Astrocyte (in vitro differentiated cells and primary cell): Measurements from ENCODE around the gene HS2ST1.

ENCODE experiments used
- CTCF ChIP-seq: IDR thresholded peaks from 2 replicates; pipeline ENCODE4 v1.5.1; 2011; ENCODE audit warnings: low read depth, mild to moderate bottlenecking, inconsistent platforms, low read length, moderate library complexity; ENCODE audit not compliant: insufficient read depth
- EZH2 ChIP-seq: IDR thresholded peaks from 2 replicates; pipeline ENCODE4 v1.6.1; 2012; ENCODE audit warnings: mild to moderate bottlenecking, low read length, inconsistent platforms; ENCODE audit not compliant: insufficient read depth

DNA sequence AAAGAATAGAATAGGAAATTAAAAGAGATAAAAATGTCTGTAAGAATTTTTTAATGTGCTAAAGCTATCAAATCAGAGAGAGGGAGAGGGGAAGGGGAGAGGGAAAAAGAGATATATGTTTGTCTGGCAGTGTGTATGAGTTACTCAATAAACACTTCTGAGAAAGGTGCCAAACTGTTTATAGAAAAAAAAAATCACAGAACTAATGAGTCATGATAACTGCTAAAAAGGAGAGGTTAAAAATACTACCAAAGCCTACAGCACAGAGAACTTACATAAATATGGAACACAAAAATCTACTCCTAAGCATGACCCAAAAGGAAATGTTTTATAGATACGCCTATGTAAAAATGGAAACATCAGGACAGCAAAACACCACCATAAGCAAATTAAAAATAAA, 46.0 kb upstream of the HS2ST1 start:
- no peak for TF ChIP-seq CTCF
- TF ChIP-seq EZH2, result no peak
